K562 (cell line): ENCODE measurements around the gene ADAMTS2. TPM values are rescaled to one million over a fixed set of nuclear protein-coding genes. Genes with fewer than 3 reads are reported as not detected.

ENCODE experiments used
- ATAC-seq: fragments of 200-7000 bp; cut with Tn5 transposase; 3 replicates; pipeline ENCODE4 v1.9.1; 2020; ENCODE audit warnings: moderate library complexity
- BruUV-seq: library from RNA; stranded (reverse); fragments of 400-500 nt; replicated peaks from 2 replicates; lab custom pipeline; 2021; lab: Mats Ljungman, UMichigan
- CTCF ChIA-PET: fragments of 300-600 bp; formaldehyde crosslinking; extraction: SDS; loops from one replicate; lab custom pipeline; 2021; ENCODE audit warnings: low intra/inter-chr PET ratio; lab: Yijun Ruan, JAX
- POLR2A ChIA-PET: fragments of 300-600, 350-650 bp; sonication (Branson Sonifier 250); formaldehyde crosslinking; extraction: SDS; loops from one replicate; lab custom pipeline; 2021; ENCODE audit warnings: antibody characterized with exemption, inconsistent platforms; lab: Yijun Ruan, JAX
- DNase-seq, 4 experiments: peaks; one replicate each; pipeline versions ENCODE4 v3.0.0 to v3.0.0-alpha.2; 2011 to 2018; ENCODE audit warnings: low spot score in 3 of 4, mixed read lengths in 3 of 4; ENCODE audit errors: extremely low read depth in 1 of 4
- FAIRE-seq: peaks from 2 replicates; lab custom pipeline; 2011; peaks lifted over from hg19 to GRCh38; lab: Jason Lieb, UNC
- H2AFZ ChIP-seq: 2 replicates; pipeline ENCODE4 v1.6.0; 2011; ENCODE audit warnings: low read depth, low read length, control low read depth, inconsistent platforms
- H3K27ac ChIP-seq: fragments of 200-600 bp; 3 replicates; pipeline ENCODE4 v1.8.0; 2011; ENCODE audit warnings: low read depth, mild to moderate bottlenecking, control low read depth, inconsistent platforms, low read length, moderate library complexity, mixed read lengths; ENCODE audit errors: extremely low read depth
- H3K27me3 ChIP-seq, 2 experiments: fragments of 300-600 bp in 1 of 2; 2 replicates in 1 of 2; 3 replicates in 1 of 2; pipeline versions ENCODE4 v1.6.0 to v1.8.0; 2011; ENCODE audit warnings: inconsistent platforms in 2 of 2, low read length in 2 of 2, mild to moderate bottlenecking in 1 of 2, mixed read lengths in 1 of 2, moderate library complexity in 1 of 2; ENCODE audit not compliant: control insufficient read depth in 2 of 2, insufficient read depth in 2 of 2
- H3K36me3 ChIP-seq: fragments of 300-600 bp; 3 replicates; pipeline ENCODE4 v1.8.0; 2011; ENCODE audit warnings: mild to moderate bottlenecking, low read length, inconsistent platforms; ENCODE audit not compliant: control insufficient read depth, insufficient read depth
- H3K4me1 ChIP-seq, 2 experiments: fragments of 200-600 bp in 1 of 2; replicated peaks in 1 of 2; 2 replicates in 1 of 2; 3 replicates in 1 of 2; pipeline versions ENCODE4 v1.5.1 to v1.8.0; 2011; ENCODE audit warnings: inconsistent platforms in 2 of 2, low read length in 2 of 2, mild to moderate bottlenecking in 1 of 2, mixed read lengths in 1 of 2, moderate library complexity in 1 of 2; ENCODE audit not compliant: control insufficient read depth in 2 of 2, insufficient read depth in 2 of 2
- H3K4me2 ChIP-seq: 2 replicates; pipeline ENCODE4 v1.6.1; 2011; ENCODE audit warnings: low read length, control low read depth, inconsistent platforms, mixed read lengths; ENCODE audit not compliant: insufficient read depth
- H3K4me3 ChIP-seq: fragments of 200-600 bp; sonication (generic), shearing (Covaris generic); 2 replicates; pipeline ENCODE4 v1.5.1; 2016; ENCODE audit warnings: control low read depth, inconsistent platforms
- H3K79me2 ChIP-seq: fragments of 200-600 bp; 3 replicates; pipeline ENCODE4 v1.8.0; 2011; ENCODE audit warnings: low read length, inconsistent platforms; ENCODE audit not compliant: control insufficient read depth, insufficient read depth
- H3K9ac ChIP-seq, 2 experiments: 2 replicates each; pipeline versions ENCODE4 v1.6.0 to v1.6.1; 2011; ENCODE audit warnings: low read depth in 2 of 2, low read length in 2 of 2, control low read depth in 1 of 2, inconsistent platforms in 1 of 2, mild to moderate bottlenecking in 1 of 2, mixed read lengths in 1 of 2; ENCODE audit not compliant: insufficient read depth in 1 of 2
- H3K9me1 ChIP-seq: one replicate; pipeline ENCODE4 v1.6.0; 2011; ENCODE audit warnings: inconsistent platforms, mild to moderate bottlenecking, low read length, moderate library complexity; ENCODE audit not compliant: control insufficient read depth, insufficient read depth
- H3K9me3 ChIP-seq: replicated peaks from 2 replicates; pipeline ENCODE4 v1.5.1; 2011; ENCODE audit warnings: low read depth, low read length, inconsistent platforms; ENCODE audit not compliant: control insufficient read depth, insufficient read depth
- H4K20me1 ChIP-seq: replicated peaks from 2 replicates; pipeline ENCODE4 v1.6.1; 2011; ENCODE audit warnings: low read length, inconsistent platforms, mixed read lengths; ENCODE audit not compliant: control insufficient read depth, insufficient read depth
- DIDO1 ChIP-seq: fragments of 450-650 bp; IDR thresholded peaks from 2 replicates; pipeline ENCODE4 v1.6.1; 2016; ENCODE audit warnings: low read depth, missing biosample characterization, missing genetic modification characterization
- E4F1 ChIP-seq: fragments of 250-450 bp; sonication (Bioruptor Pico); IDR thresholded peaks from 2 replicates; pipeline ENCODE4 v1.5.0; 2021; ENCODE audit warnings: mild to moderate bottlenecking, borderline replicate concordance
- HDAC2 ChIP-seq: fragments of 450-650 bp; IDR thresholded peaks from 2 replicates; pipeline ENCODE4 v1.6.1; 2016; ENCODE audit warnings: mild to moderate bottlenecking
- KAT8 ChIP-seq: fragments of 450-650 bp; IDR thresholded peaks from 2 replicates; pipeline ENCODE4 v1.6.1; 2016; ENCODE audit warnings: low read depth, mild to moderate bottlenecking
- PBX2 ChIP-seq, 2 experiments: IDR thresholded peaks in 1 of 2; conservative IDR thresholded peaks in 1 of 2; 2 replicates each; pipeline ENCODE4 v1.6.1; 2016; ENCODE audit warnings: low read depth in 2 of 2, mild to moderate bottlenecking in 1 of 2, missing compliant biosample characterization in 1 of 2, missing genetic modification characterization in 1 of 2, moderate library complexity in 1 of 2
- PREB ChIP-seq: sonication (generic); formaldehyde crosslinking; IDR thresholded peaks from 2 replicates; pipeline ENCODE4 v1.8.1; 2023; ENCODE audit warnings: mild to moderate bottlenecking, missing genetic modification reagents
- RB1 ChIP-seq: fragments of 450-650 bp; IDR thresholded peaks from 2 replicates; pipeline ENCODE4 v1.6.1; 2017; ENCODE audit warnings: low read depth, mild to moderate bottlenecking
- SRSF9 ChIP-seq: fragments of 200-400 bp; formaldehyde crosslinking; IDR thresholded peaks from 2 replicates; pipeline ENCODE4 v1.6.1; 2017; ENCODE audit warnings: low read depth, low read length, borderline replicate concordance
- TCFL5 ChIP-seq: fragments of 250-450 bp; sonication (Bioruptor Pico); conservative IDR thresholded peaks from 2 replicates; pipeline ENCODE4 v1.6.1; 2021; ENCODE audit warnings: mild to moderate bottlenecking, moderate library complexity, matching md5 sums
- USF1 ChIP-seq: sonication (generic); formaldehyde crosslinking; IDR thresholded peaks from 2 replicates; pipeline ENCODE4 v1.9.0; 2022; ENCODE audit warnings: mild to moderate bottlenecking, missing genetic modification reagents
- ZC3H11A ChIP-seq: IDR thresholded peaks from 2 replicates; pipeline ENCODE4 v1.6.1; 2012; ENCODE audit warnings: low read depth, low read length, improper control_type of control experiment
- ZNF280A ChIP-seq: fragments of 450-650 bp; IDR thresholded peaks from 2 replicates; pipeline ENCODE4 v1.6.1; 2018; ENCODE audit warnings: mild to moderate bottlenecking, low read depth; ENCODE audit not compliant: partially characterized antibody
- ZNF41 ChIP-seq: fragments of 250-450 bp; sonication (Bioruptor Pico); conservative IDR thresholded peaks from 2 replicates; pipeline ENCODE4 v1.4.0; 2020; ENCODE audit warnings: mild to moderate bottlenecking
- ZSCAN29 ChIP-seq: fragments of 450-650 bp; IDR thresholded peaks from 2 replicates; pipeline ENCODE4 v1.6.1; 2017
- WGBS: fragments of 100-300 bp; shearing (Covaris generic); methylation state at CpG from one replicate; pipeline ENCODE4 v1.1.6; 2016; ENCODE audit warnings: low coverage, mixed read lengths; ENCODE audit not compliant: insufficient coverage; ENCODE audit errors: missing lambda C conversion rate; 5-methylcytosine and 5-hydroxymethylcytosine counted together
- in situ Hi-C: fragments of 300-500 bp; cut with MboI; formaldehyde crosslinking; loops from 4 replicates; pipeline ENCODE4 v1.15.0; 2018; ENCODE audit warnings: inconsistent platforms, mixed read lengths
- intact Hi-C: fragments of 100-400 bp; cut with micrococcal nuclease; formaldehyde crosslinking; loops from 2 replicates; pipeline ENCODE4 v1.14.2; 2022
- polyA plus RNA-seq, 8 experiments: library from polyadenylated mRNA; depleted of rRNA in 4 of 8; stranded (reverse) in 5 of 8; unstranded in 3 of 8; fragments of >200 nt; fragmentation: Nextera tagmentation in 2 of 8; fragmentation: Illumina TruSeq in 1 of 8; extraction: Ambion mirVana in 2 of 8; extraction: Trizol in 1 of 8; gene quantifications; 2 replicates each; pipeline versions ENCODE4 v1.2.1 to v1.2.3, GENCODE V29; 2011 to 2014; ENCODE audit warnings: inconsistent platforms in 1 of 8, missing spikeins in 1 of 8
- total RNA-seq, 7 experiments: library from RNA; depleted of rRNA in 6 of 7; stranded (reverse); fragments of >200 nt in 6 of 7; fragmentation: Illumina TruSeq in 2 of 7; extraction: Trizol in 2 of 7; gene quantifications; 2 replicates each; pipeline versions ENCODE4 v1.2.1 to v1.2.3, GENCODE V29; 2011 to 2021; ENCODE audit warnings: low replicate concordance in 1 of 7

ADAMTS2 gene
- total and polyA plus RNA-seq, 9 of the 15 experiments (the other 6 are each of a cell fraction or from before 2014, with no cell fraction given), result not detected

- Histone ChIP-seq H3K9ac (no peak overlapping the region; a peak in 1 of 4 replicates), H3K9me1 (no peaks in the 10 kb centered on the region), H3K27ac (no peak overlapping the region), H4K20me1 (no peaks in the 10 kb centered on the region; the same call in 1 of the 2 replicates), H3K4me1 (no peaks in the 10 kb centered on the region), H3K36me3 (no peaks in the 10 kb centered on the region), H2AFZ (no peak overlapping the region), H3K4me3 (no peak overlapping the region), H3K9me3 (no peaks in the 10 kb centered on the region), H3K4me2 (no peak overlapping the region), H3K79me2 (no peaks in the 10 kb centered on the region), H3K27me3 (peaks cover 6 to 71% of the 10 kb centered on the region in 2 experiments; a peak in 4 of 5 replicates)
- POLR2A ChIA-PET, result interaction anchor here (0.6 kb wide), 1 partner anchor 100 kb away, joined by 3 read pairs; no protein-coding TSS in a partner anchor
- intact Hi-C loops (no loop called here), in situ Hi-C loops (no loop called here)
- no TSS peak for BruUV-seq
- WGBS, result 1% methylated on average over 28 of the region's 29 CpGs
- no peak for DNase-seq
- CTCF ChIA-PET, result no interaction called here
- ATAC-seq, result no peak
- no peak for FAIRE-seq
- TF ChIP-seq SRSF9 (no peak), TCFL5 (CRISPR knock-in tag) (no peak), DIDO1 (tag) (no peak), ZSCAN29 (no peak), KAT8 (no peak), USF1 (CRISPR knock-in tag) (no peak), RB1 (no peak), HDAC2 (no peak), ZC3H11A (no peak), ZNF280A (no peak), ZNF41 (CRISPR knock-in tag) (no peak), PBX2 (CRISPR knock-in tag; IDR thresholded peaks at IDR 0.05; ENCODE audit: low read depth) (no peak), PBX2 (tag; conservative IDR thresholded peaks at IDR 0.05; ENCODE audit: low read depth) (no peak), PREB (CRISPR knock-in tag) (no peak), E4F1 (no peak)
Observed at GRCh38 chr5:179257176-179257682, 88.0 kb downstream of the ADAMTS2 start.
